Keratinocyte (primary cell): Measurements from ENCODE around the gene HOXA1.

Experiments used
- CTCF ChIP-seq, 3 experiments: IDR thresholded peaks in 1 of 3; conservative IDR thresholded peaks in 1 of 3; optimal IDR thresholded peaks in 1 of 3; 2 replicates in 2 of 3; 3 replicates in 1 of 3; pipeline versions ENCODE3 to v1.5.1; 2011; ENCODE audit warnings: low read length in 3 of 3, mild to moderate bottlenecking in 3 of 3, moderate library complexity in 2 of 3, control low read depth in 1 of 3, inconsistent platforms in 1 of 3; ENCODE audit not compliant: insufficient read depth in 2 of 3; ENCODE audit errors: extremely low read depth in 1 of 3
- EZH2 ChIP-seq: IDR thresholded peaks from one replicate; pipeline ENCODE4 v1.6.1; 2012; ENCODE audit warnings: inconsistent platforms, mild to moderate bottlenecking, low read length, moderate library complexity

DNA sequence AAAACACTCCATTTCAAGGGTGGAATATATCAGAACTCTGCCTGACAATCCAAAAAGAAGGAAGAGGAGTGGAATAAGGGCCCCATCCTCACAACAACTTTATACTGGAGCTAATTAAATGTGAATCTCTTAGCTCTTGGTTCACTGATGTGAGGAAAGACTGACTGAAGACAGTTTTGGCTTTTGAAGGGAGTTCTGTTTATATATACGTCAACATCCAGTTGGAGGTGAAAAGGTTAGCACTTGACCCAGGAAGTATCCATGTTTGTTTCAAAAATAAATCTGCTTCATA, 3.0 kb downstream of the HOXA1 start:
- TF ChIP-seq CTCF (optimal IDR thresholded peaks at IDR 0.05 in 1 of 3, IDR thresholded peaks at IDR 0.05 in 1 of 3, conservative IDR thresholded peaks at IDR 0.05 in 1 of 3; ENCODE audit: extremely low read depth in 1 of 3, insufficient read depth in 2 of 3, low read length in 3 of 3) (no peak), EZH2 (no peak)
